Measurements from ENCODE around the gene PDE7B. TPM values are rescaled to one million over a fixed set of nuclear protein-coding genes. Genes with fewer than 3 reads are reported as not detected.

PDE7B gene
- total and polyA plus RNA-seq, 2 of the 8 experiments (the other 6 are each of a cell fraction or from before 2014, with no cell fraction given): not detected

- TF ChIP-seq RBBP5 (IDR thresholded peaks at IDR 0.05; ENCODE audit: borderline replicate concordance, low read depth, low read length): no peak
- no peak for TF ChIP-seq POU5F1 (IDR thresholded peaks at IDR 0.05; ENCODE audit: low read depth, low read length)
- TF ChIP-seq TCF12 (IDR thresholded peaks at IDR 0.05; ENCODE audit: low read depth, low read length): no peak
Observed at GRCh38 chr6:136157743-136158142, 306.2 kb downstream of the PDE7B start (continued).

Measured in H1 (cell line).